ENCODE results near the gene SLC4A3.

SLC4A3 gene

DNA sequence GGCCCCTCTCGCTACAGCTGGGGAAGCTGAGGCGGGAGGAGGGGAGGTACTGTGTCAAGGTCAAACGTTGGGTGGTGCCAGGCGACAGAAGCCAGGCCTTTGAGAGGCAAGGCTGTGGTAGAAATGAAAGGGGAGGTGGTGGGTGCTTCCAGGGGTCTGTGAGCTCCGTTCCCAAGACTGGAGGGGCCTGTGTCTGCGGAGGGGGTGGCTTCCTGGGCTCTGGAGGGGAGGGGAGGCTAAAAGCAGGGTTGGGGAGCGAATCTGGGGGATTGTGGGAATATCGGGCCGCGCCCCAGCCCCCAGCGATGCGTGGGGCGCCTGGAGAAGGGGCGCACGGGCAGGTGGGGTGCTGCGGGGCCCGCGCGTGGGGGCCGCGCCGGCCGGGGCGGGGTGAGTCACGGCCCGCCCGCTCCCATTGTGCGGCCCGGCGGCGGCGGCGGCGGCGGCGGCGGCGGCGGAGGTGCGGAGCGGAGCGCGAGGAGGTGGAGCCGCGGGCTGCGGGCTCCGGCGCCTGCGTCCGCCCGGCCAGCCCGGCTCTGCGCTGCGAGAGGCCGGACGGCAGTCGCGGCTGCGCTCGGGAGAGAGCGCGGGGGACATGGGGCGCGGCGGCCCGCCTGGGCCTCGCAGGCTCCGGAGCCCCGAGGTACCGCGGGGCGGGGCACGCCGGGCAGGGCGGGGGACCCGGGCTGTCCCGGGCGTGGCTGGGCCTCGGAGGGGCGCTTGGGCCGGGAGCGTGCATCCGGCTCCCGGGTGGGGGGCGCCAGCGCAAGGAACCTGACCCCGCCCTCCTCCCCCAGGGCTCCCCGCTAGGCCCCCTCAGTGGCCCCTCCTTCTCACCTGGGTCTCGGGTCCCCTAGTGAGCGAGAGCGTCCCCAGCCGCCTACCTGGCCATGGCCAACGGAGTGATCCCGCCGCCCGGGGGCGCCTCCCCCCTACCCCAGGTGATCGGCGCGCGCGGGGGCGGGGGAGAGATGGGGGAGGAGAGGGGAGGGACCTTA is at the start of gene SLC4A3:
Gene SLC4A3, plus strand, starts transcription at position 528 of the 998 bp plus-strand sequence. Its CDS starts 363 bp downstream, at position 891.
- no peak for DNase-seq

- DNase-seq = peak; percentile 42 to 73
Measured at GRCh38 chr2:219578811-219579613, 48.4 kb upstream of the SLC4A3 start.

DNA sequence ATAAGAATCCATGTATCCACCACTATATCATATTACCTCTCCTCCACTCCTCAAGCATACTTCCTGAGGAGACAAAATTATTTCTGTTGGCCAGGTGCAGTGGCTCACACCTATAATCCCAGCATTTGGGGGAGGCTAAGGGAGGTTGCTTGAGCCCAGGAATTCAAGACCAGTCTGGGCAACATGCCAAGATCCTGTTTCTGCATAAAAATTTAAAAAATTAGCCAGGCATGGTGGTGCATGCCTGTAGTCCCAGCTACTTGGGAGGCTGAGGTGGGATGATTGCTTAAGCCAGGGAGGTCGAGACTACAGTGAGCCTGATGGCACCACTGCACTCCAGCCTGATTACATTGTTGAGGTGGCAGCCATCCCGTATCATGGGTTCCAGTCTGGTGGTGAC is 46.1 kb upstream of the SLC4A3 start:
- no peak for DNase-seq

GRCh38 chr2:219591091-219591490 is 36.3 kb upstream of the SLC4A3 start:
- no peak for DNase-seq

GRCh38 chr2:219592736-219593135 is 34.7 kb upstream of the SLC4A3 start:
- DNase-seq = no peak

DNA sequence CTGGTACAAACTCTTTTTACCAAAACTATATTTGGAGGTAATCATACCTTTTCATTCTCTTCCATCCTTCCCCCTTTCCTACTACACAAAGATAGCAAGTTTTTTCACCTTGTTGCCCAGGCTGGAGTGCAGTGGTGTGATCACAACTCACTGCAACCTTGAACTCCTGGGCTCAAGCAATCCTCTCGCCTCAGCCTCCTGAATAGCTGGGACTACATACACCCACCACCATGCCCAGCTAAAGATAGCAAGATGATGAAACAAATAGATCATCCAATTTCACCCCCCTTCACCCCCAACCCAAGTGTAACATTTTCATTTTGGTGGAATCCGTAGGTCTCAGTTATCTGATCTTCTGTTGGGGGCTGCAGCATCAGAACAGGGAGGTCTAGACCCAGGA is 34.3 kb upstream of the SLC4A3 start:
- no peak for DNase-seq

DNA sequence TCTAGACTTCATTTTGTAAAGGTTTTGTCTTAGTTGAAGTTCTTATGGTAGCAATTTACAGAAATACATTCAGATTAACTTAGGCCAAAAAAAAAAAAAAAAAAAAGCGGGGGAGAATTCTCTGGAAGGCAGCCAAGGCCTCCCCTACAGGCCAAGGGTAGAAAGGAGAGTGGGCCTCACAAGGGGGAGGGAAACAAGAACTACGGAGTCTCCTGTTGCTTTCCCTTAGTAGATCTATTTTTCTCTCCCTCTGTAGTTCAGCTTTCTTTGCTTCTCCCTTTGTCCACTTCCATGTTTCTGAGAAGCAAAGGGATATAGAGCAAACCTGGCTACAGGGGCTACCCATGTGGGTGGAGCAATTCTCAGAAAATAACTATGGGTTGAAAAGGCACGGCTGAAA is 32.2 kb upstream of the SLC4A3 start:
- peak in 1 of 2 donors; percentile 25 for DNase-seq

DNA sequence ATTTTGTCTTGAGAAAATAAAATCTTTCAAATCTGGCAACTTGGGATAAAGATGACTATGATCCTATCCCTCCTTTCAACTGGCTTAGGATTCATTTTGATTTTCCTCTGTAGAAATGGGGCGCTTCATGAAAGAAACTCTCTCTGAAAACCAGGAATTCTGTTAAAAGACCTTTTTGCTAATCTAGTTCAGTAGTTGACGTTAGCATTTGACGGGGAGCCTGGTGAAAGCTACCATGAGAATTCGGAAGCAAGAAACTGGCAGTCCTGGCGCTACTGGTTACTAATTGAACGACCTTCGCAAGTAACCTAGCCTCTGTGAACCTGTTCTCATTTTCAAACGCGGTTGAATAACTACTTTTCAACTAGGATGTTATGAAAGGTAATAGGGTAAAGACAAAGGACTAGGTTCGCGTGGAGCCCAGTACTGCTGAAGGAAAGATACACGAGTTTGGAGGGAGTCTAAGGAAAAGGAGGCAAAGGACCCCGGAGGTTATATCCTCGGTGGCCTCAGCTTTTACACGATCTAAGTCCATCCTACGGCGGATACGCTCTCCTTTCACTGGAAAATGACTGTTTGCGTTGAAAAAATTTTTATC is 30.4 kb upstream of the SLC4A3 start:
- DNase-seq = peak in 1 of 2 donors; percentile 4

DNA sequence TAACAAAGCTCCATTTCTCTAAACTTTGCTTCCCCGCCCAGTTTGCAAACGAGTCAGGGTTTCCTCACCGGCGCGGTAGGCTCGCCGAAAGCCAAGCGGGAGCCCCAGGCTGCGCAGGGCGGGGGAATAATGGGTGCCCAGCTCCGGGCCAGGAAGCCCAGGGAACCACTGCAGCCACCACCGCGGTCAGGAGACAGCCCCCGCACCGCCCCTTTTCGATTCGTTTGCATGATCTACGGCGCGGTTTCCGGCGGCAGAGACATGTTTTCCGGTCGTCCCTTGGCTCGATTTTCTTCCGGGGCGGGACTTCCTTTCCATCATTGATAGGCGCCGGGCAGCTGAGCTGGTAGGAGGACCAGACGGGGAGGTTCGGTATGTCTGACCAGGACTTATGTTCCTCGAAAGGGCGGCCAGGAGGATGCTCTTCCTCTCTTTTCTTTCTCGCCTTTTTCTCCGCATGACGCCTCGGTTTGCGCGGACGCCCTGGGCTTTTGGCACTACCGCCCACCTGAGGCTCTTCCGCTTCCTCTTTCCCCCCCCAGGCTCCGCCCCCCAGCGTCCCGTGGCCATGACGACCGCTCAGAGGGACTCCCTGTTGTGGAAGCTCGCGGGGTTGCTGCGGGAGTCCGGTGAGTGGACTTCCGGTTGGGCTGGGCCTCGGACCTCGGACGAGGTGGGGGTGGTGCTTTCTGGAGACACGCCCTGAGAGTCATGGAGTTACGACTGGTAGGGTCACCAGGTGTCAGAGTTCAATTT is 29.7 kb upstream of the SLC4A3 start, which contains the start of gene STK11IP:
Gene STK11IP, plus strand, starts transcription at position 306 of the 756 bp plus-strand sequence. Its CDS starts 263 bp downstream, at position 569.
- DNase-seq = peak; percentile 96 to 98

GRCh38 chr2:219598308-219599078 is 28.9 kb upstream of the SLC4A3 start:
- no peak for DNase-seq

DNA sequence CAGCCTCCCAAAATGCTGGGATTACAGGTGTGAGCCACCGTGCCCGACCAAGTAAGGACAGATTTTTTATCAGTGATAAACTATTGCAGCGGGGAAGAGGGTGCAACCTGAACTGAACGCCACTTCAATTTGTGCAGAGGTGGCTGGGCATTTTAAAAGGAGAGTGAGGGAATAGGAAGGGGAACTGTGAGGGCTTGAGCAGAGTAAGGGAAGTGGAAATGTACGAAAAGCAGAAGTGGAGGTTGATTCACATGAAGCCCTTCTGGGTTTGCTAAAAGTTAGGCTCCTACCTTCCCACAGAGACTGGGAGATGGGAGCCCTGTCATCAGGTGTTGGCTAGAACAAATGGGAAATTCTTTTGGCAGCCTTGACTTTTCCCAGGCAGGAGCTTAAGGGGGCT is 23.7 kb upstream of the SLC4A3 start:
- peak; percentile 37 to 47 for DNase-seq

- DNase-seq = no peak
Measured at GRCh38 chr2:219605607-219605954, 21.8 kb upstream of the SLC4A3 start.

GRCh38 chr2:219607931-219608330 is 19.5 kb upstream of the SLC4A3 start:
- no peak for DNase-seq

DNA sequence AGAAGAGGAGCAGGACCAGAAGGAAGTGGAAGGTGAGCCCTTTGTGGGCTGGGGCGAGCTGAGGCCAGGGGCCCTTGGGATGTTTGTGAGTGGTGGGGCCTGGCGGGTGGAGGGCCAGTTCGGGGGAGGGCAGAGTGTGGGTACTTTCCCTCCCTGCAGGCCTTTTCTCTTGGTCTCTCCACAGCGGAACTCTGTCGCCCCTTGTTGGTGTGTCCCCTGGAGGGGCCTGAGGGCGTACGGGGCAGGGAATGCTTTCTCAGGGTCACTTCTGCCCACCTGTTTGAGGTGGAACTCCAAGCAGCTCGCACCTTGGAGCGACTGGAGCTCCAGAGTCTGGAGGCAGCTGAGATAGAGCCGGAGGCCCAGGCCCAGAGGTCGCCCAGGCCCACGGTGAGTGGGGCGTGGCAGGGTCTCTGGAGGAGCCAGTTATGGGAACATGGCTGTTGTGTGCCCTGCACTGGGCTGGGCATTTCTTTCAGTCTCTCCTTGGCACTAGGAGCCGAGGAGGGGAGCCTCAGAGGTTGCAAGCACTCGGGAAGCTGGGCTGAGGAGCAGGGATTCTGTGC is 18.9 kb upstream of the SLC4A3 start:
- DNase-seq = no peak

DNA sequence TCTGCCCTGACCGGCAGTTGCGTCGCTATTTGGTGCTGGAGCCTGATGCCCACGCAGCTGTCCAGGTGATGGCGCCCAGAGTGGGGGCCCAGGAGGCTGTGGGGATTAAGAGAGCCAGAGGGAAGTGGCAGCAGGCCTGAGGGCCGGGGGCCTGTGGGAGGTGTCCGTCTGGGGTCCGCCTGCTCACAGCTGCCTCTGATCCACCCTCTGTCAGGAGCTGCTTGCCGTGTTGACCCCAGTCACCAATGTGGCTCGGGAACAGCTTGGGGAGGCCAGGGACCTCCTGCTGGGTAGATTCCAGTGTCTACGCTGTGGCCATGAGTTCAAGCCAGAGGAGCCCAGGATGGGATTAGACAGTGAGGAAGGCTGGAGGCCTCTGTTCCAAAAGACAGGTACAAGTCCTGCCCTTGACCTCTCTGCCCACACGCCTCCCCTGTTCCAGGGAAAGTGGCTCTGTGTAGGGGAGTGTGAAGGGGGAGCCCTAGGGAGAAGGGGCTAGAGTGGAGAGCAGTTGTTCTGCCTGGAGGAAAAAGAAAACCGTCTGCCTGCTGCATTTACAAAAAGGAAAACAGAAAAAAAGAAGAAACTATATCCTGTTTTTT is 18.2 kb upstream of the SLC4A3 start:
- no peak for DNase-seq

DNA sequence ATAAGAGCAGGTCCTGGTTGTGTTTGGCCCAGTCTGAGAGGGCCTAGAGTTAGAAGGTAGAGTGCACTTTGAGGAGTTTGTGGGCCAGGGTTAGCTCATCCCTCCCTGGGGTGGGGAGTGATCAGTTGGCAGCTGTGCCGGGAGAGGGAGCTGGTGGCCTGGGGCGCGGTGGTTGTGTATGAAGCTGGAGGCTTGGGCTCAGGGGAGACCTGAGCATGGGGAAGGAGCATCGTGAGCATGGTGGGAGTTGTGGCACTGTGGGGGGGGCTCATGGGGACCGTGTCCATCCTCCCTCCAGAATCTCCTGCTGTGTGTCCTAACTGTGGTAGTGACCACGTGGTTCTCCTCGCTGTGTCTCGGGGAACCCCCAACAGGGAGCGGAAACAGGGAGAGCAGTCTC is 16.1 kb upstream of the SLC4A3 start:
- DNase-seq = no peak

GRCh38 chr2:219611866-219612576 is 15.4 kb upstream of the SLC4A3 start:
- no peak for DNase-seq

GRCh38 chr2:219612577-219613286 is 14.7 kb upstream of the SLC4A3 start:
- DNase-seq = no peak

GRCh38 chr2:219613461-219614070 is 13.9 kb upstream of the SLC4A3 start:
- DNase-seq = no peak

Measured in inflammatory macrophage treated with lipopolysaccharide for 1 hour (primary cell).